ENCODE measurements around the gene ATP2A2.

Gene ATP2A2
- 119 to 167 (median 146) reads per million in 3 donors for total RNA-seq

GRCh38 chr12:110280779-110281548 lies at the start of gene ATP2A2:
Gene ATP2A2, plus strand, starts transcription at chr12:110281247. Its CDS starts 543 bp downstream, at chr12:110281790.
- no peaks in the 10 kb centered on the region for H3K36me3 ChIP-seq (ENCODE audit: control insufficient read depth, insufficient read depth, low read length)
- peak within 1 kb of the TSS; percentile 80 for H3K27ac ChIP-seq (ENCODE audit: insufficient read depth, low read length, poor library complexity, severe bottlenecking)
- no peaks in the 10 kb centered on the region for H3K27me3 ChIP-seq (replicated peaks; ENCODE audit: control insufficient read depth, insufficient read depth, low read length, poor library complexity, severe bottlenecking)
- peak within 1 kb of the TSS; percentile 74 for H3K4me3 ChIP-seq (ENCODE audit: insufficient read depth, low read depth, low read length, poor library complexity, severe bottlenecking)
- peaks cover 23% of the 10 kb centered on the region for H3K4me1 ChIP-seq (ENCODE audit: control insufficient read depth, insufficient read depth, low read length, poor library complexity, severe bottlenecking)
- H3K9me3 ChIP-seq (ENCODE audit: control insufficient read depth, low read length): no peaks in the 10 kb centered on the region
- DNase-seq: peak; percentile 85 to 86 (median 85)

GRCh38 chr12:110233212-110233903 lies 47.7 kb upstream of the ATP2A2 start:
- Histone ChIP-seq H3K27me3 (replicated peaks; ENCODE audit: control insufficient read depth, insufficient read depth, low read length, poor library complexity, severe bottlenecking) (no peaks in the 10 kb centered on the region), H3K36me3 (ENCODE audit: control insufficient read depth, insufficient read depth, low read length) (no peaks in the 10 kb centered on the region), H3K4me3 (ENCODE audit: insufficient read depth, low read depth, low read length, poor library complexity, severe bottlenecking) (no peak overlapping the region), H3K9me3 (ENCODE audit: control insufficient read depth, low read length) (no peaks in the 10 kb centered on the region), H3K27ac (ENCODE audit: insufficient read depth, low read length, poor library complexity, severe bottlenecking) (no peak overlapping the region), H3K4me1 (ENCODE audit: control insufficient read depth, insufficient read depth, low read length, poor library complexity, severe bottlenecking) (no peaks in the 10 kb centered on the region)
- no peak for DNase-seq

GRCh38 chr12:110234331-110234751 lies 46.7 kb upstream of the ATP2A2 start:
- Histone ChIP-seq H3K4me3 (ENCODE audit: insufficient read depth, low read depth, low read length, poor library complexity, severe bottlenecking) (no peak overlapping the region), H3K27me3 (replicated peaks; ENCODE audit: control insufficient read depth, insufficient read depth, low read length, poor library complexity, severe bottlenecking) (no peaks in the 10 kb centered on the region), H3K4me1 (ENCODE audit: control insufficient read depth, insufficient read depth, low read length, poor library complexity, severe bottlenecking) (no peaks in the 10 kb centered on the region), H3K27ac (ENCODE audit: insufficient read depth, low read length, poor library complexity, severe bottlenecking) (no peak overlapping the region), H3K36me3 (ENCODE audit: control insufficient read depth, insufficient read depth, low read length) (no peaks in the 10 kb centered on the region), H3K9me3 (ENCODE audit: control insufficient read depth, low read length) (no peaks in the 10 kb centered on the region)
- DNase-seq: no peak

GRCh38 chr12:110234755-110235154 lies 46.3 kb upstream of the ATP2A2 start:
- Histone ChIP-seq H3K27ac (ENCODE audit: insufficient read depth, low read length, poor library complexity, severe bottlenecking) (no peak overlapping the region), H3K9me3 (ENCODE audit: control insufficient read depth, low read length) (no peaks in the 10 kb centered on the region), H3K36me3 (ENCODE audit: control insufficient read depth, insufficient read depth, low read length) (no peaks in the 10 kb centered on the region), H3K27me3 (replicated peaks; ENCODE audit: control insufficient read depth, insufficient read depth, low read length, poor library complexity, severe bottlenecking) (no peaks in the 10 kb centered on the region), H3K4me3 (ENCODE audit: insufficient read depth, low read depth, low read length, poor library complexity, severe bottlenecking) (no peak overlapping the region), H3K4me1 (ENCODE audit: control insufficient read depth, insufficient read depth, low read length, poor library complexity, severe bottlenecking) (no peaks in the 10 kb centered on the region)
- DNase-seq: no peak

- no peak for DNase-seq
- Histone ChIP-seq H3K27ac (ENCODE audit: insufficient read depth, low read length, poor library complexity, severe bottlenecking) (no peak overlapping the region), H3K9me3 (ENCODE audit: control insufficient read depth, low read length) (no peaks in the 10 kb centered on the region), H3K36me3 (ENCODE audit: control insufficient read depth, insufficient read depth, low read length) (no peaks in the 10 kb centered on the region), H3K4me3 (ENCODE audit: insufficient read depth, low read depth, low read length, poor library complexity, severe bottlenecking) (no peak overlapping the region), H3K4me1 (ENCODE audit: control insufficient read depth, insufficient read depth, low read length, poor library complexity, severe bottlenecking) (no peaks in the 10 kb centered on the region), H3K27me3 (replicated peaks; ENCODE audit: control insufficient read depth, insufficient read depth, low read length, poor library complexity, severe bottlenecking) (no peaks in the 10 kb centered on the region)
Measured at GRCh38 chr12:110235383-110235782, 45.7 kb upstream of the ATP2A2 start.

GRCh38 chr12:110243227-110243626 lies 37.8 kb upstream of the ATP2A2 start:
- DNase-seq: no peak
- Histone ChIP-seq H3K36me3 (ENCODE audit: control insufficient read depth, insufficient read depth, low read length) (no peaks in the 10 kb centered on the region), H3K27ac (ENCODE audit: insufficient read depth, low read length, poor library complexity, severe bottlenecking) (no peak overlapping the region), H3K9me3 (ENCODE audit: control insufficient read depth, low read length) (no peaks in the 10 kb centered on the region), H3K27me3 (replicated peaks; ENCODE audit: control insufficient read depth, insufficient read depth, low read length, poor library complexity, severe bottlenecking) (no peaks in the 10 kb centered on the region), H3K4me3 (ENCODE audit: insufficient read depth, low read depth, low read length, poor library complexity, severe bottlenecking) (no peak overlapping the region), H3K4me1 (ENCODE audit: control insufficient read depth, insufficient read depth, low read length, poor library complexity, severe bottlenecking) (no peaks in the 10 kb centered on the region)

- no peak for DNase-seq
- H3K4me3 ChIP-seq (ENCODE audit: insufficient read depth, low read depth, low read length, poor library complexity, severe bottlenecking): no peak overlapping the region
- no peaks in the 10 kb centered on the region for H3K4me1 ChIP-seq (ENCODE audit: control insufficient read depth, insufficient read depth, low read length, poor library complexity, severe bottlenecking)
- no peak overlapping the region for H3K27ac ChIP-seq (ENCODE audit: insufficient read depth, low read length, poor library complexity, severe bottlenecking)
- H3K9me3 ChIP-seq (ENCODE audit: control insufficient read depth, low read length): no peaks in the 10 kb centered on the region
- H3K27me3 ChIP-seq (replicated peaks; ENCODE audit: control insufficient read depth, insufficient read depth, low read length, poor library complexity, severe bottlenecking): no peaks in the 10 kb centered on the region
- no peaks in the 10 kb centered on the region for H3K36me3 ChIP-seq (ENCODE audit: control insufficient read depth, insufficient read depth, low read length)
Measured at GRCh38 chr12:110244372-110244771, 36.7 kb upstream of the ATP2A2 start.

- Histone ChIP-seq H3K9me3 (ENCODE audit: control insufficient read depth, low read length) (no peaks in the 10 kb centered on the region), H3K4me1 (ENCODE audit: control insufficient read depth, insufficient read depth, low read length, poor library complexity, severe bottlenecking) (no peaks in the 10 kb centered on the region), H3K36me3 (ENCODE audit: control insufficient read depth, insufficient read depth, low read length) (no peaks in the 10 kb centered on the region), H3K27ac (ENCODE audit: insufficient read depth, low read length, poor library complexity, severe bottlenecking) (no peak overlapping the region), H3K4me3 (ENCODE audit: insufficient read depth, low read depth, low read length, poor library complexity, severe bottlenecking) (no peak overlapping the region), H3K27me3 (replicated peaks; ENCODE audit: control insufficient read depth, insufficient read depth, low read length, poor library complexity, severe bottlenecking) (no peaks in the 10 kb centered on the region)
- DNase-seq: no peak
Measured at GRCh38 chr12:110244829-110245228, 36.2 kb upstream of the ATP2A2 start.

- H3K9me3 ChIP-seq (ENCODE audit: control insufficient read depth, low read length): no peaks in the 10 kb centered on the region
- no peak overlapping the region for H3K4me3 ChIP-seq (ENCODE audit: insufficient read depth, low read depth, low read length, poor library complexity, severe bottlenecking)
- no peaks in the 10 kb centered on the region for H3K27me3 ChIP-seq (replicated peaks; ENCODE audit: control insufficient read depth, insufficient read depth, low read length, poor library complexity, severe bottlenecking)
- H3K36me3 ChIP-seq (ENCODE audit: control insufficient read depth, insufficient read depth, low read length): no peaks in the 10 kb centered on the region
- peak; percentile 4 to 21 (median 5) for DNase-seq
- H3K4me1 ChIP-seq (ENCODE audit: control insufficient read depth, insufficient read depth, low read length, poor library complexity, severe bottlenecking): no peaks in the 10 kb centered on the region
- no peak overlapping the region for H3K27ac ChIP-seq (ENCODE audit: insufficient read depth, low read length, poor library complexity, severe bottlenecking)
Measured at GRCh38 chr12:110245369-110245772, 35.7 kb upstream of the ATP2A2 start.

GRCh38 chr12:110246636-110247339 lies 34.3 kb upstream of the ATP2A2 start:
- no peak overlapping the region for H3K27ac ChIP-seq (ENCODE audit: insufficient read depth, low read length, poor library complexity, severe bottlenecking)

More at GRCh38 chr12:110246636-110247339, 34.3 kb upstream of the ATP2A2 start:
- no peaks in the 10 kb centered on the region for H3K27me3 ChIP-seq (replicated peaks; ENCODE audit: control insufficient read depth, insufficient read depth, low read length, poor library complexity, severe bottlenecking)
- no peaks in the 10 kb centered on the region for H3K4me1 ChIP-seq (ENCODE audit: control insufficient read depth, insufficient read depth, low read length, poor library complexity, severe bottlenecking)
- no peak for DNase-seq
- no peaks in the 10 kb centered on the region for H3K36me3 ChIP-seq (ENCODE audit: control insufficient read depth, insufficient read depth, low read length)
- no peaks in the 10 kb centered on the region for H3K9me3 ChIP-seq (ENCODE audit: control insufficient read depth, low read length)
- no peak overlapping the region for H3K4me3 ChIP-seq (ENCODE audit: insufficient read depth, low read depth, low read length, poor library complexity, severe bottlenecking)
